ENCODE results near the gene MAB21L3.

Gene MAB21L3

DNA sequence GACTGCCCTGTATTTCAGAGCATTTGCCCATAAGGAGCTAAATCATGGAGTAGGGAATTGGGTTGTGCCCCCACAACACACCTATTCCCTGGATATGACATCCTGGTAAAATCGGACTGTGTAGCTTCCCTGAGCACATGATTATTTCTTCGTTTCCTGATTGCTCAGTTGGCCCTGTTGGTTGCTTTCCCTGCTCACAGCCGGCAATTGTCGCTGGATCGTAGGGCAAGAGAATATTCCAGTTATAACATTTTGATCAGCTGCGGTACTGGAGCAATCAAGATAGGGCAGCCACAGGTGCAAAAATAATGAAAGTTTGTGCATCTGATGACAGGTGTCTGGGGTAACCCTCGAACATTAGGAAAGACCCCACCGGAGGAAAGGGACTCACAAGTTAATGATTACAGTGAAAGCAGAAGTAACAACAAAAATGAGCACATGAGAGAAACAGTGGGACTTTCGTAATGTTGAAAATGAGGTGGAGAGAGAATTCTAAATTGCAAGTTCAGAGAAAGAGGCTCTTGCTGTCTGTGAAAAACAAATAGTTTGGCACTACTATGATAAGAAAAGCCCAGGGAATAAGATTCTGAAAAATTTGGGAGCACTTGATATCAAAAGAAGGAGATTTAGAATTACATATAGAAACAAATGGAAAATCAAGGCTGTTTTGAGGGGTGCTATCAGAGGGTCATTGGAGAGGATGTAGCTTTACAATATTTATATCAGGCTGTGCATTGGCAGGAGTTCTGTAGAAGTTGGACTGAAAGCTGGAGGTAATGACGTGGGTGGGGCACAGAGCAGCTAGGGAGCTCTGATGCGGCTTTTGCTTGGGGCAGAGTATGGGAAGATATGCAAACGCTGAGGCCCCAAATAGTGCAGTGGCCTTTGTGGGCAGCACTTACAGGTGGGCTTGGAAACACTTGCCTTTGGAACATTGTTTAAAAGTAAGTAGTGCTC lies at the start of gene MAB21L3:
TSS of gene MAB21L3 (plus strand) at position 833 of the 957 bp plus-strand sequence. CDS start 1,217 bp downstream, outside the sequence.
- no peak for DNase-seq (ENCODE audit: low read depth in 2 of 3, low spot score in 1 of 3)

DNA sequence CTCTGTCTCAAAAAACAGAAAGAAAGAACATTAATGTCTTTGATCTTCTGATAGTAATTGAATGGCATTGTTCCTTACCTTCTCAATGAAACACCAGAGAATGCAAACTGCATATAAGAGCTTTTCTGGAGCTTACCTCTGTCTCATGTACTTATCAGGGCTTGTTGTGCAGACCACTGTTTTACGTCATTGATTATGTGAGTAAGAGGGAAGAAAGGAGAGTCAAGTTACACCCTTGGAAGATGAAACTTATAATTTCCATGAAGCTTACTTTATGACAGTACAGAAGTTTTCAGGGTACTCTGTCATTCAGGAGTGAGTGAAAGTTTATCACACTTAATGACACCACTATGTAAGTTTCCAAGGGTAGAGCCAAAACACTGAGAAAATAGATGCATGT lies 49.0 kb upstream of the MAB21L3 start:
- no peak for DNase-seq (ENCODE audit: low read depth in 2 of 3, low spot score in 1 of 3)

DNA sequence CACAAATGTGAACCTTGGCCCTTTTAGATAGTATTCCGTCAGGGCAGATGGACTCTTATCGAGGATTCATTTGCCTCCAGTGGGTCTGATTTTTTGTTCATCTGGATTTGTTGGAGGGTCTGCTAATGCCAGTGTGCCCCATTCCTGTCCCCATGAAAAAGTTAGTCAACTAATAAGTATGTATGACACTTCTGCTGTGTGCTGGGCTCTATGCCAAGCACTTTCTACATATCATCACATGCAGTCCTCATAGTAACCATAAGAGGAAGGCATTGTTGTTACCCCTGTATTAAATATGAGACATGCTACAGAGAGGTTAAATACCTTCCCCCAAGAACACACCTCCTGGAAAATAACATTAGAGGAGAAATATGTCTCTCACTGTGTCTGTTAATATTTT lies 46.6 kb upstream of the MAB21L3 start:
- no peak for DNase-seq (ENCODE audit: low read depth in 2 of 3, low spot score in 1 of 3)

DNA sequence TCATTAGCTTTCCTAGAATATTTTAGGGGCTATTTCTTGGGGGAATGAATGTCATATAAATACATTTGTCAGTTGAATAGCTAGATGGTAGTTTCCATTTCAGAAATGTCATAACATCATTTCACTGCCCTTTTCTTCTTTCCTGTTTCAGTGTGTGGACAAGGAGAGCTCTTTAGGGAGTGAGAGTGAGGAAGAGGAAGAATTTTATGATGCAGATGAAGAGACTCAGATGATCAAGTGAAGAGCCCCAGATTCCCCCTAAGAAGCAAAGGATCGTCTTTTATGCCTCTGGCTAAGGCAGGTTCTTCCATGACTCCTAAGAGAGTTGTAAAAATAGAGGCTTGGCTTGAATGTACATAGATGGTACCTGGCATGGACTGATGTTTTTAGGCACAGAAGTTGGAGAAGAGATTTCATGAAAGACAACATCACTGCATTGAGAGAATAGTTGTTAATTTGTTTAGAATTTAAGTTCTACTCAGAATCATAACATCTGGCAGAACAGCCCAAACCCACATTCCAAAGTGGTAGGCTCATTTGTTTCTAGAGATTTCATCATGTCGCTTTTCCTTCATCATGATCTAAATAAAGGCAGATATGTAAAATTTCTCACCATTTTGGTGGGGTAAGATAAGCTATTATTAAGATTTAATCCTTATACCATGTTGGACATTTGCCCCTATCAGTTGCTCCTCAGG lies 44.2 kb upstream of the MAB21L3 start:
- DNase-seq (ENCODE audit: low read depth in 2 of 3, low spot score in 1 of 3) = no peak

DNA sequence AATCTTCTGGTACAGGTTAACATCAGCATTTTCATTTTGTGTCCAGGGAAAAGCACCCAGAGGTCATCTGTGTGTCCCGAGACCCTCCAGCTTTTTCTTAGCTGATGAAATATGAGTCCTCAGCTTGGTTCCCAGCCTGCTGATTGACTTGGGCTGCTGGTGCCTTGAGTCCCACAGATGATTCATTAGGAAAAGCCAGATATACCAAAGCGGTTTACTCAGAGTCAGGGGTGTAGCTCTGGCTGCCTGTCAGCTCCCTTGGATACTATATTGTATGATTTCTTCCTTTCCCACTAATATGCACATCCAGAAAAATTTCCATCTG lies 43.7 kb upstream of the MAB21L3 start:
- DNase-seq (ENCODE audit: low read depth in 2 of 3, low spot score in 1 of 3) = no peak

DNA sequence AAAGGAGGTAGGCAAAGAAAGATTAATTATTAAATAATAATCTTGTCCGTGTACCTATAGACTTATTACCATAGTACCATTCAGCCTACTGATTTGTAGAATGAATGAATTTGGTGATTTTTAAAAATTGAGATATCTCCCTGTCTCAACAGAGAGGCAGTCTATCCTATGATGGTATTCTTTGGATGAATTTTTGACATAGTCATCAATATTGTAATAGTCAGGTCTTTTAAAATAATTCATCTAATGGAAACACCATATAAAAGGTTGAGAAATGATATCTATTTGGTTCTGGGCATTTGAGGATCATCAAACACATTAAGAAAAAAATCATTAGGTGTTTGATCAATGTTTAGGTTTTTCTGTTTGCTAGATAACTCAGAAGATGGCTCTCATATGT lies 35.6 kb upstream of the MAB21L3 start:
- DNase-seq (ENCODE audit: low read depth in 2 of 3, low spot score in 1 of 3) = no peak

DNA sequence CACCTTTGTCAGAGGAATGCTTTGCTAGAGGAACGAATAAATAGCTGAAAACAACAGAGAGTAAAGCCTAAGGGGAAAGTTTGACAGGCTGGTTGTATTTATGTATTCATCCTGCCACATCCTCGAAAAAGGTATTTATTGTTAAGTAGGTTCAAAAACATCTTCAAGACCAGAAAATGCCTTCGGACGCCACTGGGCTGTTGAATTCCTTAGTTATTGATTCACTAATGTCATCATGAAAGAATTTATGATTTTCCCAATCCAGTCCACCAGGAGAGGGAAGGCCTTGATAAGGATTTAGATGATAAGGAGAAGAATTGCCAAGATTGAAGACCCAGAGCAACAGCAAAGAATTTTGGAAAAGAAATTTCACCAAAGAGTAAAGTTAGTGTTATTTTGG lies 35.2 kb upstream of the MAB21L3 start:
- no peak for DNase-seq (ENCODE audit: low read depth in 2 of 3, low spot score in 1 of 3)

DNA sequence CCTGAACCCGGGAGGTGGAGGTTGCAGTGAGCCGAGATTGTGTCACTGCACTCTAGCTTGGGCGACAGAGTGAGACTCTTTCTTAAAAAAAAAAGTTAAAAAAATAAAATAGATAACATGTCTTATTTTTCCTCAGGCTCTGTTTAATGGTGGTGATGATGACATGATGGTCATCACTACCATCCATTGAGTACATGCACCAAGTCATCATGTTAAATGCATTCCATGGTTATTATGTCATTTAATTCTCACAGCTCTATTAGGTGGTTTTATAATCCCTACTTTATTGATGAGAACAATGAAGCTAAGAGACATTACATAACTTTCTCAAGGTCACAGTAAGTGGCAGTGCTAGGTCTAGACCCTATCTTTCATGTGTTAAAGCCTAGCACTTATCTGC lies 34.4 kb upstream of the MAB21L3 start:
- DNase-seq (ENCODE audit: low read depth in 2 of 3, low spot score in 1 of 3) = no peak

DNA sequence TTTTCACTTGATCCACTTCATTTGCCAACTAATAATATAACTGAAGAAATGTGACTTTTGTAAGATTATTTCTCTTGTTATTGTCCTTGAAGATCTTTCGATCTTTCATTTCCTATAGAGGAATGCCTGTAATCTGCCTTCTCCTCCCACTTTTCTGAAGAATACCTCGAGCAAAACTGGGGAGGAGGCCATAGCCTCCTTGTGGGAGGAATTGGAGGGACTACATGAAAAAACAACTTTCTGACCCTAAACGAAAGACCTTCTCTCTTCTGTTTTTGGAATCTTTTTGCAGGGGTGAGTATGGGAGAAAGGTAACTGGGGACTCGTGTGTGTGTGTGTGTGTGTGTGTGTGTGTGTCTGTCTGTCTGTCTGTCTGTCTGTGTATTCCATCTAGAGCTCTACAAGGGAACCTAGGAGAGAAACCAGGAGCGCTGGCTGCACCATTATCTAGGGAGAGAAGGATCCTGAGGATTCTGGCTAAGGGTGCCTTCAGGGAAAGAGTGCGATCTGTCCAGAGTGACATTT lies 32.4 kb upstream of the MAB21L3 start:
- no peak for DNase-seq (ENCODE audit: low read depth in 2 of 3, low spot score in 1 of 3)

DNA sequence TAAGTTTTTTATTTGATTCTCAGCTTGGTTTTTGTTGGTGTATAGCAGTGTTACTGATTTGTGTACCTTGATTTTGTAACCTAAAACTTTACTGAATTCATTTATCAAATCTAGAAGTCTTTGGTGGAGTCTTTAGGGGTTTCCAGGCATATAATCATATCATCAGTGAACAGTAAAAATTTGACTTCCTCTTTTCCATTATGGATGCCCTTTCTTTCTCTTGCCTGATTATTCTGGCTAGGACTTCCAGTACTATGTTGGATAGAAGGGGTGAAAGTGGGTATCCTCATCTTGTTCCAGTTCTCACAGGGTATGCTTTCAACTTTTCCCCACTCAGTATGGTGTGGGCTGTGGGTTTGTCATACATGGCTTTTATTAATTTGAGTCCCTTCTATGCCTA lies 23.6 kb upstream of the MAB21L3 start:
- no peak for DNase-seq (ENCODE audit: low read depth in 2 of 3, low spot score in 1 of 3)

DNA sequence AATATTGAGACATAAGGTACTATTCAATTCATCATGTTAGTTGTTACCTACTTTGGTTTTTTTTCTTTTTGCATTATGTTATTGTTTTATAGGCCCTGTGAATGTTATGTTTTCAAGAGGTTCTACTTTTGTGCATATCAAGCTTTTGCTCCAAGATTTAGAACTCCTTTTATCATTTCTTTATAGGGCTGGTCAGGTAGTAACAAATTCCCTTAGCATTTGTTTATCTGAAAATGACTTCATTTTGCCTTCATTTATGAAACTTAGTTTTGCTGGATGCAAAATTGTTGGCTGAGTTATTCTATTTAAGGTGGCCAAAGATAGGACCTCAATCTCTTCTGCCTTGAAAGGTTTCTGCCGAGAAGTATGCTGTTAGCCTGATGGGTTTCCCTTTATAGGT lies 21.3 kb upstream of the MAB21L3 start:
- DNase-seq (ENCODE audit: low read depth in 2 of 3, low spot score in 1 of 3) = no peak

DNA sequence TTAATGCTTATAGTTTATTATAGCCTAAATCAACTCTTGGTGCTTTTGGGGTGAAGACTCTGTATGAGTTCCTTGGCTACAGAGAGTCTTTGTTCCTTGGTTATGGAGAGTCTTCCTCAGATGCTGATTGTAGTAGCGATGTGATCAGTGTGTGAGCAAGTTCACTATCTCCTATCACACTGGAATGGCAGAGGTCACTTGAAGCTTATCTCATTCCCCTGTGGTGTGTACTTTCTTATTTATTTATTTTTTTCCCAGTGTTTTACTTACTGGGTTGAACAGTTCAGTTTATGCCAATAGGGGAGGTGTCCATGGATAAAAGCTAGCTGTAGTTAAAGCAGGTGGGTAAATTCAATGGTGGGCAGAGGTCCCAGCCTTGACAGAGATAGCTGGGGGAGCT lies 20.1 kb upstream of the MAB21L3 start:
- DNase-seq (ENCODE audit: low read depth in 2 of 3, low spot score in 1 of 3) = no peak

DNA sequence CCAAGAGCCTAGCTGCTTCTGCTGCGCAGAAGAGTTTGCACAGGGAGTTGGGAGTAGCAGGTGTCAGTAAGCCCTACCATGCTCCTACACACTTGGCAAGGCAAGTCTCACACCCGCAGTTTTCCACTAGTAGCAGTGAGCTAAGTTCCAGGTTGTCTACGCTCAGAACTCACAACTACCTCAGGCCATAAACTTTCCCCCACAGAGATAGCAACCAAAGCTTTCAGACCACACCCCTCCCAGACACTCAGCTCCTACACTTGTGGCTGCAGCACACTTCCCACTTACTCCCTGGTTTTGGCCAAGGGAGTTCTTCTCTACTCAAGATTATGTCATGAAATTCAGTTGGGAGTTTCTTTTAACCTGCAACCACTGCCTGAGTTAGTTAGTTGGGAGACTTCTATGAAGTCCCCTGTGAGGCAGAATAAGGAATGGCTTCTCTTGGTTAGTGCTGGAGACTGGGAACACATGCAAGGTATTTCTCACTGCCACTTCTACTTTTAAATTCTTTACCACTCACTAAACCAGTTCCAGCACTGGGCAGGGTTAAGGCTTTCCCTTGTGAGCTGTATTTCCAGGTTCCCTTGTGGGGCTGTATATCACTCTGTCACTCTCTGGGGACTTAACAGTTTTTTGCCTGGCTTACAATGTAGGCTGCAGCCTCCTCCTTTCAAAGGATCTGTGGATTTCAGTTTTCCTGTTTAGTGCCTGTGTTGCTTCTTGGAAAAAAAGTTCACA lies 18.3 kb upstream of the MAB21L3 start:
- DNase-seq (ENCODE audit: low read depth in 2 of 3, low spot score in 1 of 3) = no peak

DNA sequence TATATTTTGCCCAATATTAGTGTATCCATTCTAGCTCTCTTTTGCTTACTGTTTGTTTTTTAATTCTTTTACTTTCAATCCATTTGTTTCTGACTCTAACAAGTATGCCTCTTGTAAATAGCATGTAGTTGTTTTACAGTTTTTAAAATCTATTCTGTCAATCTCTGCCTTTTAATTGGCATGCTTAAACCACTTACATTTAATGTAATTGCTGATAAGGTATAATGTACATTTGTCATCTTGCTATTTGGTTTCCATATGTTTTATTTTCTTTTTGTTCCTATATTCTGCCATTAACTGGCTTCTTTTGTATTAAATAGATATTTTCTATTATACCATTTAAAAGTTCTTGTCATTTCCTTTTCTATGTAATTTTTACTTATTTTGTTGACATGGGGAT lies 16.2 kb upstream of the MAB21L3 start:
- no peak for DNase-seq (ENCODE audit: low read depth in 2 of 3, low spot score in 1 of 3)

DNA sequence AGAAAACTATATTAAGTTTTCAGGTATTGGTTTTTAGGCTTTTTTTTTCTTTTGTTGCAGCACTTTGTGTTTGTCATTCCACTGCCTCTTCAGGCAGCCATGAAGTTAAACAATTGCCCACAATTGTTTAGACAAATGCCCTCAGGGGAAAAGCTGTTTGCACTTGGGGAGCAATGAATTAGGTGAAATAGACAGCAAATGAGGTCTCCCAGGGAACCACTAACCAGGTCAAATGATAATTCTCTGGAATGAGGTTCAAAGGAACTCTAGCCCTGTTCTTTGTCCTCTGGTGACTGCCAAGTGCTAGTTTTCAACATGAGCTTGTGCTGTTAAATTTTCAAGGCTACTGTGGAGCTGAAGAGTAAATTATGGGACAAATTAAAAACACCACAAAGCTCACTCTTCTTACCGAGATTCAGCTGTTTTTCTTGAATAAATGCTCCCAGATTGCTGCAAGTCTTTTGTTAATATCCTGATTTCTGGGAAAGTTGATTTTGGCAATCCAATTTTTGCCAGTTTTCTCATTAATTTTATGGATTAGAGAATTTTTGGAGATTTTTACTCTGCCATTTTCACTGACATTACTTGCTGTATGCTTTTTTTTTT lies 15.1 kb upstream of the MAB21L3 start:
- DNase-seq (ENCODE audit: low read depth in 2 of 3, low spot score in 1 of 3) = no peak

DNA sequence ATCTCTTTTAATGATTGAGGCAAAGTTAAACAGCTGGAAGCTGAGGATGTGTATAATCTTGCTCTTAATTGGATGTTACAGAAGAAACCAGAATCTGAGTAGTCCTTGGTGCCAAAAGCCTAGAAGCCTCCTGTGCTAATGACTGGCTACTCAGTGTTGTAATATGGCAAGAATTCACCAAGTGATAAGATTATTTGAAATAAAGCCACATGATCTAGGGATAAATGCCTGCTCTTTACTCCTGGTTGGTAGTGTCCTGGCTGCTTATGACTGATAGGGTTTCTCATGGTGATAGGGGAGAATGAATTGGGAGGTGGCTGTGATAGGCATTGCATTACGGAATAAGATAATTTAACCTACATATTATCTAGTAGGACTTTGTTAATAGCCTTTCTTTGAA lies 13.6 kb upstream of the MAB21L3 start:
- DNase-seq (ENCODE audit: low read depth in 2 of 3, low spot score in 1 of 3) = no peak

DNA sequence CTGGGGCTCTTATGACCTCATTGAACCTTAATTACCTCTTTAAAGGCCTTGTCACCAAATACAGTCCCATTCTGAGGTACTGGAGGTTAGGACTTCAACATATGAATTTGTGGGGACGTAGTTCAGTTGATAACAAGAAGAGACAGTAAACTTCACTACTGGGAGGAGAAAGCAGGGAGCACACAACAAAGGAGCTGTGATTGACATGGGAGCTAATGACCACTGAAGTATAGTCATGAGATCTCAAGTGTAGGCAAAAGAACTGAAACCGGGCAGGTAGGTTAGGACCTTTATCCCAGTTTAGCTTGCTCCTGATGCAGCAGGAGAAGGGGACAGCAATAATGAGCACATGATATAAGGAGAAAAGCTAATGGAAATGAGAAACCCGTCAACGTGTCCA lies 11.8 kb upstream of the MAB21L3 start:
- no peak for DNase-seq (ENCODE audit: low read depth in 2 of 3, low spot score in 1 of 3)

DNA sequence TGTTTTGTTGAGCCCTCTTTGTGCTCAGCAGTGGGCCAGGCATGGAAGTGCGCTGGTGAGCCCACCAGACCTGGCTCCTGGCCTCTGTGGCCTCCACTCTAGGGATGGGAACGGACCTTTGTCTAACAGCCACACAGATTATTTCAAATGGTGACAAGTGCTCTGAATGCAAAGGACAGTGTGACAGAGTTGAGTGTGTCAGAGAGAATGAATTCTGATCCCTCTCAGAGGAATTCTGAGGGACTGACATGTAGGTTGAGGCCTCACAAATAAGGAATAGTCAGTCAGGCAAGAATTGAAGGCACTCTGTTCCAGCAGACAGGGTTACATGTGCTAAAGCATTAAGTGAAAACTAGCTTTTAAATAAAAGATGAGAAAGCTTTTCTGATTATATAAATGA lies 11.3 kb upstream of the MAB21L3 start:
- no peak for DNase-seq (ENCODE audit: low read depth in 2 of 3, low spot score in 1 of 3)

DNA sequence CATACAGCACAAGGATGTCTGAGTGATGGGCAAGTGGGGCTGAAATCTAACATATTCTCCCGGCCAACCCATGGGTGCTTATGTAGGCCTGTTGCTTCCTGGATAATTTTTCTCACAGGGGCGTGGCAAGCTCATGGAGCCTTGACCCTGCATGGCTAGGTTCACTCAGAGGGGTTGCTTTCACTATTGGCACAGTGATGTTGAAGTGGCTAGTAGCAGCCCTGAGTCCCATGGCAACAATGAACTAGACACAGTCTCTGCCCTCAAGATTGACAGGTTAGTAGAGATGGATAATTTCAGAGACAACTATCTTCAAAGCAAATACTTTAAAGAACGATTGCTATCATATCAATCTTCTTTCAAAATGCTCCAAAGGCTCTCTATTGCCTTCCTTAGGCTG lies 6.5 kb upstream of the MAB21L3 start:
- DNase-seq (ENCODE audit: low read depth in 2 of 3, low spot score in 1 of 3) = no peak

DNA sequence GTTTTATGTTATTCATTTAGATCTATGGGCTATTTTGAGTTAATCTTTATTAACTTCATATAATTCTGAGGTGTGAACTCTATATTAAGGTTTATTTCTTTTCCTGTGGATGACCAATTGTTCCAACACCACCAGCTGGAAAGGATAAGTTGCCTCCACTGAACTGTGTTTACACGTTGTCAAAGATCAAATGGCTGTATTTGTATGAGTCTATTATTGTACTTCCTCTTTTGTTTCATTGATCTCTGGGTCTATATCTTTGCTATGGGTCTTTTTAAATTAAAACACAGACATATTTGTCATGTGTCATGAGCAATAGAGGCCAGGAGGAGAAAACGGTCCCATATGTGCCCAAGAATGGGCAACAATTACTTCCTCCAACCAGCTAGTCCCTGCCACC lies 5.2 kb upstream of the MAB21L3 start:
- no peak for DNase-seq (ENCODE audit: low read depth in 2 of 3, low spot score in 1 of 3)

DNA sequence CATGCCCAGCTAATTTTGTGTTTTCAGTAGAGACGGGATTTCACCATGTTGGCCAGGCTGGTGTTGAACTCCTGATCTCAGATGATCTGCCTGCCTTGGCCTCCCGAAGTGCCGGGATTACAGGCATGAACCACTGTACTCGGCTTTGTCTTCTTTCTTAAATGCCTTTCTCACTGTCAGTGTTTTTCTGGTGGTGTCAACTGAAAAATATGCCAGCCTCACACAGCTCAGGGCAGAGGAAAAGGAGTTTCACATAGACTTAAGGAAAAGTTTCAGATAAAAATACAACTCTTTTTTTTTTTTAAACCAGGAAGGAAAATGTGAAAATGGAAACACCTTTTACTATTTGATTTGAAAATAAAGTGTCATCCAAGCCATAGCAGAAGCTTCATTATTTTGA lies 4.6 kb upstream of the MAB21L3 start:
- DNase-seq (ENCODE audit: low read depth in 2 of 3, low spot score in 1 of 3) = no peak

Measured in stimulated activated CD4-positive, alpha-beta T cell treated with anti-CD3 and anti-CD28 coated beads, Interleukin-12 subunit alpha, Interleukin-12 subunit beta, amount 100 ng/mL, for 48 hours (primary cell).